B cell (primary cell): ENCODE measurements around the gene NDST1. TPM values are rescaled to one million over a fixed set of nuclear protein-coding genes. Genes with fewer than 3 reads are reported as not detected.

Experiments
- ATAC-seq: fragments of 200-7000 bp; cut with Tn5 transposase; one replicate; pipeline ENCODE4 v1.10.0; 2021; ENCODE audit warnings: low read depth, mild to moderate bottlenecking, moderate number of reproducible peaks, moderate library complexity
- CTCF ChIA-PET: fragments of 350-600 bp; sonication (Branson Sonifier 250); formaldehyde crosslinking; loops from one replicate; lab custom pipeline; 2021; ENCODE audit warnings: antibody characterized with exemption, inconsistent platforms; lab: Charles Lee
- POLR2A ChIA-PET: fragments of 350-600 bp; sonication (Branson Sonifier 250); formaldehyde crosslinking; loops from one replicate; lab custom pipeline; 2021; ENCODE audit warnings: antibody characterized with exemption; lab: Charles Lee
- DNase-seq: peaks from one replicate; pipeline ENCODE4 v3.0.0; 2013
- H2AFZ ChIP-seq: 2 replicates; pipeline ENCODE4 v1.6.1; 2012; ENCODE audit warnings: mild to moderate bottlenecking, low read depth, low read length; ENCODE audit not compliant: insufficient read depth, poor library complexity, severe bottlenecking
- H3K27ac ChIP-seq, 2 donors: 1 replicate in 1 of 2; 2 replicates in 1 of 2; pipeline ENCODE4 v1.5.1; 2012 to 2013; ENCODE audit warnings: low read length in 2 of 2, mild to moderate bottlenecking in 2 of 2, moderate library complexity in 1 of 2
- H3K27me3 ChIP-seq, 4 experiments: fragments of 200-600 bp in 1 of 4; sonication (generic) in 1 of 4; replicated peaks in 1 of 4; 1 replicate in 2 of 4; 2 replicates in 2 of 4; pipeline versions ENCODE4 v1.6.1 to v1.7.0; 2013 to 2016; ENCODE audit warnings: low read length in 3 of 4, mild to moderate bottlenecking in 2 of 4, mixed read lengths in 1 of 4, moderate library complexity in 1 of 4; ENCODE audit not compliant: insufficient read depth in 4 of 4, control insufficient read depth in 3 of 4; ENCODE audit errors: control extremely low read depth in 1 of 4
- H3K36me3 ChIP-seq, 2 experiments: replicated peaks in 1 of 2; 1 replicate in 1 of 2; 2 replicates in 1 of 2; pipeline versions ENCODE4 v1.6.1 to v1.7.1; 2013; ENCODE audit warnings: low read length in 1 of 2; ENCODE audit not compliant: insufficient read depth in 2 of 2, control insufficient read depth in 1 of 2; ENCODE audit errors: control extremely low read depth in 1 of 2, extremely low read depth in 1 of 2
- H3K4me1 ChIP-seq, 2 donors: fragments of 200-600 bp in 1 of 2; sonication (generic) in 1 of 2; 1 replicate in 1 of 2; 2 replicates in 1 of 2; pipeline versions ENCODE4 v1.5.1 to v1.6.1; 2013 to 2017; ENCODE audit warnings: low read length in 2 of 2; ENCODE audit not compliant: control insufficient read depth in 2 of 2, insufficient read depth in 2 of 2
- H3K4me2 ChIP-seq: replicated peaks from 2 replicates; pipeline ENCODE3; 2012; ENCODE audit warnings: mild to moderate bottlenecking, low read depth, low read length; ENCODE audit not compliant: poor library complexity, severe bottlenecking
- H3K4me3 ChIP-seq, 5 experiments: fragments of 200-600 bp in 1 of 5; sonication (generic) in 1 of 5; 1 replicate in 3 of 5; 2 replicates in 2 of 5; pipeline versions ENCODE4 v1.5.1 to v1.7.0; 2011 to 2016; ENCODE audit warnings: low read length in 4 of 5, mild to moderate bottlenecking in 4 of 5, low read depth in 2 of 5, control low read depth in 1 of 5, moderate library complexity in 1 of 5; ENCODE audit not compliant: insufficient read depth in 1 of 5; ENCODE audit errors: control extremely low read depth in 1 of 5, extremely low read depth in 1 of 5
- H3K79me2 ChIP-seq: fragments of 200-600 bp; sonication (generic); one replicate; pipeline ENCODE4 v1.6.0; 2016; ENCODE audit warnings: low read length; ENCODE audit not compliant: control insufficient read depth, insufficient read depth
- H3K9ac ChIP-seq: fragments of 200-600 bp; sonication (generic); 2 replicates; pipeline ENCODE4 v1.6.1; 2017; ENCODE audit warnings: mild to moderate bottlenecking, low read length, moderate library complexity
- H3K9me3 ChIP-seq, 3 donors: one replicate each; pipeline versions ENCODE4 v1.6.1 to v1.7.1; 2013; ENCODE audit warnings: low read length in 2 of 3; ENCODE audit not compliant: control insufficient read depth in 2 of 3, insufficient read depth in 1 of 3; ENCODE audit errors: control extremely low read depth in 1 of 3
- H4K20me1 ChIP-seq: 2 replicates; pipeline ENCODE4 v1.6.0; 2012; ENCODE audit warnings: mild to moderate bottlenecking, low read length; ENCODE audit not compliant: insufficient read depth, control insufficient read depth, poor library complexity, severe bottlenecking
- H3K27ac Mint-ChIP-seq: one replicate; pipeline ENCODE4 v1.8.0; 2021; ENCODE audit warnings: mixed read lengths
- H3K27me3 Mint-ChIP-seq: one replicate; pipeline ENCODE4 v1.8.0; 2021; ENCODE audit warnings: mixed read lengths
- H3K4me1 Mint-ChIP-seq: one replicate; pipeline ENCODE4 v1.8.0; 2021; ENCODE audit warnings: mixed read lengths
- H3K4me3 Mint-ChIP-seq: one replicate; pipeline ENCODE4 v1.8.0; 2021; ENCODE audit warnings: mixed read lengths
- H3K9me3 Mint-ChIP-seq: one replicate; pipeline ENCODE4 v1.8.0; 2022; ENCODE audit warnings: mixed read lengths; ENCODE audit not compliant: insufficient read depth
- EZH2 ChIP-seq: IDR thresholded peaks from 2 replicates; pipeline ENCODE4 v1.6.1; 2012; ENCODE audit warnings: borderline replicate concordance, low read depth, mild to moderate bottlenecking, moderate library complexity, low read length; ENCODE audit not compliant: insufficient read depth, poor library complexity, severe bottlenecking
- WGBS: methylation state at CpG from one replicate; pipeline ENCODE4 v1.1.5; 2013; ENCODE audit warnings: missing lambda C conversion rate; ENCODE audit not compliant: insufficient coverage; 5-methylcytosine and 5-hydroxymethylcytosine counted together
- intact Hi-C: fragments of 100-400 bp; cut with micrococcal nuclease; formaldehyde crosslinking; loops from one replicate; pipeline ENCODE4 v1.10.0; 2022
- polyA plus RNA-seq: library from polyadenylated mRNA; depleted of rRNA; stranded (reverse); fragments of >200 nt; gene quantifications from 2 replicates; pipeline ENCODE4 v1.2.3, GENCODE V29; 2012
- total RNA-seq, 2 donors: library from RNA; stranded (reverse); fragments of 120-200 nt in 1 of 2; gene quantifications; 1 replicate in 1 of 2; 2 replicates in 1 of 2; pipeline versions ENCODE4 v1.2.3 to v1.2.4, GENCODE V29; 2013 to 2022
- TF ChIP-seq, protein P1 (sequence below): fragments of 200-600 bp; IDR thresholded peaks from one replicate; pipeline ENCODE4 v1.8.0; 2022; ENCODE audit warnings: antibody characterized with exemption, mild to moderate bottlenecking

The NDST1 gene
- total and polyA plus RNA-seq, 2 donors (not counting 1 experiment from before 2014, with no cell fraction given): 4.3 to 7.0 TPM

DNA sequence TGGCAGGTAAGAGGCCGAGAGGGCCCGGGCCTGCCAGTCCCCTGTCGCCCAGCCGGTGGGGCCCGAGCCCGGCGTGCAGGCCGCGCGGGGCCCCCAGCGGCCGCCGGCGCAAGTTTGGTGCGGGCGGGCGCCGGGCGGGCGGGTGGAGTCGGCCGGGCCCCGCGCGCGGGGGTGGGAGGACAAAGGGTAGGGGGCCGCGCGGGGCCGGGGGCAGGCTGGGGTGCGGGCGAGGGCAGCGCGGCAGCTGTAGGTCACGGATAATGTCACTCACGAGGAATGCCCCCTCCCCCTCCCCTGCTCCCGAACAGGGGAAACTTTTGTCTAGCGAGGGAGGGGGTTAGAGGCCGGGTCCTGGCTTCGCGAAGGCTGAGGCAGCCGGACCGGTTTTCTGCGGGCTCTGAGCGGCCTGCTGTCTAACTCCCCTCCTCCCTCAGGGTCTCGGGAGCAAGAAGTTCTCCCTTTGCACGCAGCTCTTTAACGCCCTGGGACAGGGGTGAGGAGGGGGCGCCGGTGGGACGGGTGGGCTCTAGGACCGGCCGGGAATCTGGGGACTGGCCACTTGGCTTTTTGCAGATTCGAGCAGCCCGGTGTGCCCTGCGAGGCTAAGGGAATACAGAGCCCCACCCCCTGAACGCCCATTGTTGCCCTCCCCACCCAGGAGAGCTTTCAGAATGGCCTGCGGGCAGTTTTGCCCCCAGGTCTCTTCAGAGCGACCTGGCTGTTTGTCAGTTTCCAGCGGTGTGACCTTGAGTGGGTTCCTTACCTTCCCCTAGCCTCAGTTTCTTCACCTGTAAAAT, 21.3 kb upstream of the NDST1 start:
- H3K4me3 Mint-ChIP-seq: peak overlapping the region; percentile 82
- no peaks in the 10 kb centered on the region for H3K9me3 Mint-ChIP-seq
- no peaks in the 10 kb centered on the region for H4K20me1 ChIP-seq
- H3K27ac ChIP-seq: peak overlapping the region; percentile 72 to 73
- WGBS: 2% methylated on average over 26 of the region's 60 CpGs
- H3K27me3 Mint-ChIP-seq: no peaks in the 10 kb centered on the region
- H3K36me3 ChIP-seq: no peaks in the 10 kb centered on the region
- peak; percentile 46 for ATAC-seq
- H3K79me2 ChIP-seq: no peaks in the 10 kb centered on the region
- peaks cover 39 to 58% of the 10 kb centered on the region in 2 donors for H3K4me1 ChIP-seq
- H3K9me3 ChIP-seq: no peaks in the 10 kb centered on the region
- H2AFZ ChIP-seq: peak overlapping the region; percentile 98
- H3K9ac ChIP-seq: peak overlapping the region; percentile 88
- H3K4me2 ChIP-seq: peak overlapping the region; percentile 99
- peak; percentile 86 for DNase-seq
- intact Hi-C loops: loop anchor here (1.0 to 10.0 kb wide), 5 partner anchors 25 to 738 kb away; partner anchors contain the start of gene CCDC69
- ChIA-PET CTCF (interaction anchor here (0.6 to 2.5 kb wide), 7 partner anchors 12 to 360 kb away, joined by 3 to 11 read pairs (median 4); no protein-coding TSS in a partner anchor), POLR2A (interaction anchor here (0.6 to 1.6 kb wide), 9 partner anchors 8 to 214 kb away, joined by 3 to 11 read pairs (median 5); partner anchors contain the start of genes RBM22 and TCOF1)
- no peaks in the 10 kb centered on the region for H3K27me3 ChIP-seq
- H3K4me3 ChIP-seq: peak overlapping the region; percentile 59 to 91 (median 71)
- peaks cover 51% of the 10 kb centered on the region for H3K4me1 Mint-ChIP-seq
- TF ChIP-seq EZH2: no peak
- TF ChIP-seq, protein P1, sequence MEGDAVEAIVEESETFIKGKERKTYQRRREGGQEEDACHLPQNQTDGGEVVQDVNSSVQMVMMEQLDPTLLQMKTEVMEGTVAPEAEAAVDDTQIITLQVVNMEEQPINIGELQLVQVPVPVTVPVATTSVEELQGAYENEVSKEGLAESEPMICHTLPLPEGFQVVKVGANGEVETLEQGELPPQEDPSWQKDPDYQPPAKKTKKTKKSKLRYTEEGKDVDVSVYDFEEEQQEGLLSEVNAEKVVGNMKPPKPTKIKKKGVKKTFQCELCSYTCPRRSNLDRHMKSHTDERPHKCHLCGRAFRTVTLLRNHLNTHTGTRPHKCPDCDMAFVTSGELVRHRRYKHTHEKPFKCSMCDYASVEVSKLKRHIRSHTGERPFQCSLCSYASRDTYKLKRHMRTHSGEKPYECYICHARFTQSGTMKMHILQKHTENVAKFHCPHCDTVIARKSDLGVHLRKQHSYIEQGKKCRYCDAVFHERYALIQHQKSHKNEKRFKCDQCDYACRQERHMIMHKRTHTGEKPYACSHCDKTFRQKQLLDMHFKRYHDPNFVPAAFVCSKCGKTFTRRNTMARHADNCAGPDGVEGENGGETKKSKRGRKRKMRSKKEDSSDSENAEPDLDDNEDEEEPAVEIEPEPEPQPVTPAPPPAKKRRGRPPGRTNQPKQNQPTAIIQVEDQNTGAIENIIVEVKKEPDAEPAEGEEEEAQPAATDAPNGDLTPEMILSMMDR: no peak
- H3K27ac Mint-ChIP-seq: peak overlapping the region; percentile 85
